SU-DHL-6 (cell line): Measurements from ENCODE around the gene HS6ST2.

Source experiments
- H2AFZ ChIP-seq: fragments of 200-600 bp; sonication (generic); 2 replicates; pipeline ENCODE4 v1.6.1; 2014; ENCODE audit warnings: low read depth, mild to moderate bottlenecking, moderate library complexity, mixed read lengths, antibody characterized with exemption, low read length; ENCODE audit not compliant: severe bottlenecking
- H3F3A ChIP-seq: fragments of 200-600 bp; shearing (Covaris generic); 2 replicates; pipeline ENCODE4 v1.6.0; 2016; ENCODE audit warnings: antibody characterized with exemption, mild to moderate bottlenecking; ENCODE audit not compliant: insufficient read depth
- H3K27ac ChIP-seq: fragments of 200-600 bp; sonication (generic); 2 replicates; pipeline ENCODE4 v1.5.1; 2016; ENCODE audit warnings: low read depth, mild to moderate bottlenecking, low read length, moderate library complexity, mixed read lengths
- H3K27me3 ChIP-seq: fragments of 200-600 bp; sonication (generic), shearing (Covaris generic); 2 replicates; pipeline ENCODE4 v1.6.0; 2014; ENCODE audit warnings: mild to moderate bottlenecking, low read length
- H3K36me3 ChIP-seq: fragments of 200-600 bp; sonication (generic); 2 replicates; pipeline ENCODE4 v1.6.1; 2014; ENCODE audit warnings: mild to moderate bottlenecking, low read length, mixed read lengths
- H3K4me2 ChIP-seq: fragments of 300-600, 200-600 bp; shearing (Covaris generic), sonication (generic); 2 replicates; pipeline ENCODE4 v1.6.0; 2014; ENCODE audit warnings: low read length, low read depth, mild to moderate bottlenecking; ENCODE audit not compliant: poor library complexity, severe bottlenecking
- H3K4me3 ChIP-seq: fragments of 200-600 bp; sonication (generic); 2 replicates; pipeline ENCODE4 v1.5.1; 2014; ENCODE audit warnings: antibody characterized with exemption, low read length, mild to moderate bottlenecking, mixed read lengths; ENCODE audit not compliant: insufficient read depth, poor library complexity, severe bottlenecking
- H3K79me2 ChIP-seq: fragments of 200-600 bp; sonication (generic); 2 replicates; pipeline ENCODE4 v1.6.1; 2014; ENCODE audit warnings: mild to moderate bottlenecking, low read length, moderate library complexity; ENCODE audit not compliant: insufficient read depth
- H3K9ac ChIP-seq: fragments of 200-600 bp; sonication (generic); 2 replicates; pipeline ENCODE4 v1.7.0; 2014; ENCODE audit warnings: mild to moderate bottlenecking, low read length
- H3K9me2 ChIP-seq: fragments of 200-600 bp; sonication (generic); replicated peaks from 2 replicates; pipeline ENCODE4 v1.6.1; 2014; ENCODE audit warnings: low read length; ENCODE audit not compliant: insufficient read depth
- H3K9me3 ChIP-seq: fragments of 200-600 bp; sonication (generic); 2 replicates; pipeline ENCODE4 v1.6.1; 2014; ENCODE audit warnings: low read length, mixed read lengths; ENCODE audit not compliant: insufficient read depth
- H4K20me1 ChIP-seq: fragments of 200-600 bp; sonication (generic); 2 replicates; pipeline ENCODE4 v1.6.1; 2014; ENCODE audit warnings: low read depth, mild to moderate bottlenecking, antibody characterized with exemption, low read length, moderate library complexity, mixed read lengths
- CTCF ChIP-seq: fragments of 200-600 bp; sonication (generic); IDR thresholded peaks from one replicate; pipeline ENCODE4 v1.5.1; 2017; ENCODE audit warnings: antibody characterized with exemption, mild to moderate bottlenecking, low read length, moderate library complexity; ENCODE audit not compliant: insufficient read depth, poor library complexity, severe bottlenecking
- EZH2phosphoT487 ChIP-seq: fragments of 200-600 bp; sonication (generic), shearing (Covaris generic); conservative IDR thresholded peaks from 2 replicates; pipeline ENCODE4 v1.6.1; 2018; ENCODE audit warnings: mild to moderate bottlenecking, antibody characterized with exemption, low read length, moderate library complexity, mixed read lengths

The HS6ST2 gene

DNA sequence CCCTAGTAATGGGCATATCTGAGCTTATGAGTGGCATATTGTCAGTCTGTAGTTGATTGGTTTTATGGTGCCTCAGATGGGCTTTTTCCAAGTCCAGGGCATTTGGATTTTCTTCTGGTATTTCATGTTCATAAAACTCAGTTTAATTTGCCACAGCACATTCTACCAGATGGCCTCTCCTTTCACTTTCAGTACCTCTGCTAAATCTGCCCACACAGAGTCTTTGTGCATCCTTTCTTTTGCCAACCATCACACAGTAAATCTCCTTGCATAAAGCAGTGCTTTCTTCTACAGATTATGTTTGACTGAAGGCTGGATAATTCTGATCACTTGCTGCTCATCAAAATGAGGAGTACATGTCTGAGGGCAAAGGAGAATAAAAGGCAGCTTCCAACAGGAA lies 98.2 kb downstream of the HS6ST2 start:
- no peak overlapping the region for H2AFZ ChIP-seq
- H3K4me3 ChIP-seq: no peak overlapping the region
- TF ChIP-seq EZH2phosphoT487 (no peak), CTCF (no peak)
- H3K27ac ChIP-seq: no peak overlapping the region
- H3K79me2 ChIP-seq: no peaks in the 10 kb centered on the region
- H3F3A ChIP-seq: no peaks in the 10 kb centered on the region
- H3K9me3 ChIP-seq: no peaks in the 10 kb centered on the region
- no peak overlapping the region for H3K4me2 ChIP-seq
- no peak overlapping the region for H3K9ac ChIP-seq
- no peaks in the 10 kb centered on the region for H3K9me2 ChIP-seq
- H4K20me1 ChIP-seq: no peaks in the 10 kb centered on the region
- H3K36me3 ChIP-seq: no peaks in the 10 kb centered on the region
- H3K27me3 ChIP-seq: no peaks in the 10 kb centered on the region

- H3K27ac ChIP-seq: no peak overlapping the region
- no peaks in the 10 kb centered on the region for H3K9me2 ChIP-seq
- H3K9me3 ChIP-seq: no peaks in the 10 kb centered on the region
- TF ChIP-seq CTCF: no peak
- no peak for TF ChIP-seq EZH2phosphoT487
- H3K9ac ChIP-seq: no peak overlapping the region
- H3K79me2 ChIP-seq: no peaks in the 10 kb centered on the region
- H3F3A ChIP-seq: no peaks in the 10 kb centered on the region
- no peak overlapping the region for H3K4me3 ChIP-seq
- no peak overlapping the region for H2AFZ ChIP-seq
- H3K36me3 ChIP-seq: no peaks in the 10 kb centered on the region
- no peaks in the 10 kb centered on the region for H3K27me3 ChIP-seq
- H4K20me1 ChIP-seq: no peaks in the 10 kb centered on the region
- H3K4me2 ChIP-seq: no peak overlapping the region
Measured at GRCh38 chrX:132858018-132858417, 100.4 kb downstream of the HS6ST2 start.

DNA sequence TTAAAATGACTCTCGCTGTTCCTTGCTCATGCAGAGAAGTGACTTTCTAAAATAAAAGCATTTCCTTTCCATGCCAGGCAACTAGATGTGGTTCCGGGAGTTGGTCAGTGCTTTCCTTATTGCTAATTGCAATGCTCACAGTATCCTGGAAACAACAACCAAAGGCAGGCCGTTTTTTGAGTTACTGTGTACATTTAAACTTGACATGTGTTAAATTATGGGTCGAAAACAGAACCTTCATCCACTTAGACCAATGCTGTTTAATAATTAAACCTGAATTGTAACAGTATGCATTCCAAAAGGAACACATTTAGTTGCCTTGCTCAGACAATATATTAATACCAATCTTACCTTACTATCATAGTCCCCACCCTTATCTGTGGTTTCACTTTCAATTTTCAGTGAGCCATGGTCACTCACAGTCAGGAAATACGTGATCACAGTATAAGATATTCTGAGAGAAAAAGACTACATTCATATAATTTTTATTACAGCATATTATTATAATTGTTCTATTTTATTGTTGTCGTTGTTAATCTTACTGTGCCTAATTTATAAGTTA lies 102.6 kb downstream of the HS6ST2 start:
- no peak overlapping the region for H3K27ac ChIP-seq
- H3K9me2 ChIP-seq: no peaks in the 10 kb centered on the region
- TF ChIP-seq CTCF: no peak
- no peak for TF ChIP-seq EZH2phosphoT487

GRCh38 chrX:132853040-132853439 lies 105.4 kb downstream of the HS6ST2 start:
- Histone ChIP-seq H2AFZ (no peak overlapping the region), H3K4me2 (no peak overlapping the region), H3K9me2 (no peaks in the 10 kb centered on the region), H3K79me2 (no peaks in the 10 kb centered on the region), H3K9ac (no peak overlapping the region), H3K27me3 (no peaks in the 10 kb centered on the region), H3K4me3 (no peak overlapping the region), H3K27ac (no peak overlapping the region), H3K9me3 (no peaks in the 10 kb centered on the region), H3F3A (no peaks in the 10 kb centered on the region), H3K36me3 (no peaks in the 10 kb centered on the region), H4K20me1 (no peaks in the 10 kb centered on the region)
- TF ChIP-seq EZH2phosphoT487 (no peak), CTCF (no peak)

More for the DNA sequence above, 102.6 kb downstream of the HS6ST2 start:
- Histone ChIP-seq H4K20me1 (no peaks in the 10 kb centered on the region), H3K9ac (no peak overlapping the region), H3K79me2 (no peaks in the 10 kb centered on the region), H3K4me2 (no peak overlapping the region), H3K4me3 (no peak overlapping the region), H3F3A (no peaks in the 10 kb centered on the region), H3K36me3 (no peaks in the 10 kb centered on the region), H3K27me3 (no peaks in the 10 kb centered on the region), H3K9me3 (no peaks in the 10 kb centered on the region), H2AFZ (no peak overlapping the region)
